SK-MEL-5 (cell line): ENCODE data around the gene TLX2. TPM values are rescaled to one million over a fixed set of nuclear protein-coding genes. Genes with fewer than 3 reads are reported as not detected.

Experiments used
- DNase-seq: peaks from one replicate; pipeline ENCODE4 v3.0.0-alpha.2; 2016; ENCODE audit warnings: low read depth, low spot score
- in situ Hi-C: cut with HindIII; loops from 2 replicates; pipeline ENCODE4 v1.10.0; 2016; ENCODE audit warnings: low sequenced_read_pairs, high pct_unique_total_duplicates, low pct_unique_long_range_greater_than_20kb
- total RNA-seq: library from RNA; depleted of rRNA; stranded (reverse); fragments of >200 nt; shearing (Covaris generic); gene quantifications from 2 replicates; pipeline ENCODE4 v1.2.3, GENCODE V29; 2014

The TLX2 gene
- total RNA-seq, 1 experiment from 2014 or later = 0.55 TPM

- peak; percentile 84 for DNase-seq
- in situ Hi-C loops = no loop called here
These were observed 11.7 kb downstream of the TLX2 start, which contains the start of gene DQX1 for GRCh38 chr2:74525717-74526648. TSS of gene DQX1 (minus strand) at chr2:74526231. CDS start at chr2:74525729, 502 bp downstream.

- no peak for DNase-seq
- in situ Hi-C loops = no loop called here
These were observed 12.5 kb downstream of the TLX2 start for GRCh38 chr2:74526649-74527230.

- DNase-seq = no peak
- in situ Hi-C loops = no loop called here
These were observed 13.5 kb downstream of the TLX2 start for GRCh38 chr2:74527741-74528140.

- DNase-seq = no peak
- in situ Hi-C loops = no loop called here
These were observed 14.5 kb downstream of the TLX2 start for GRCh38 chr2:74528600-74529356.

GRCh38 chr2:74529357-74530238 lies 15.3 kb downstream of the TLX2 start, which contains the start of the genes AUP1 and HTRA2:
TSS of gene AUP1 (minus strand) at chr2:74529706. CDS start at chr2:74529629, 77 bp downstream.
TSS of gene HTRA2 (plus strand) at chr2:74529933. CDS start at chr2:74530007, 74 bp downstream.
- peak; percentile 99 for DNase-seq
- in situ Hi-C loops = no loop called here

GRCh38 chr2:74530239-74531187 lies 16.3 kb downstream of the TLX2 start:
- peak; percentile 35 for DNase-seq
- in situ Hi-C loops = no loop called here

GRCh38 chr2:74531666-74532065 lies 17.4 kb downstream of the TLX2 start:
- no peak for DNase-seq
- in situ Hi-C loops = no loop called here

- peak; percentile 76 for DNase-seq
- in situ Hi-C loops = no loop called here
These were observed 18.0 kb downstream of the TLX2 start for GRCh38 chr2:74532222-74532621.

- in situ Hi-C loops = no loop called here
- DNase-seq = no peak
These were observed 19.2 kb downstream of the TLX2 start for GRCh38 chr2:74533464-74533863.

GRCh38 chr2:74534411-74534810 lies 20.2 kb downstream of the TLX2 start:
- in situ Hi-C loops = no loop called here
- no peak for DNase-seq

- no peak for DNase-seq
- in situ Hi-C loops = loop anchor here (5.0 kb wide), 1 partner anchor 52 kb away; no protein-coding TSS in a partner anchor
These were observed 21.3 kb downstream of the TLX2 start for GRCh38 chr2:74535440-74535965.

- DNase-seq = no peak
- in situ Hi-C loops = loop anchor here (5.0 kb wide), 1 partner anchor 51 kb away; no protein-coding TSS in a partner anchor
These were observed 22.1 kb downstream of the TLX2 start for GRCh38 chr2:74536166-74536950.

- no peak for DNase-seq
- in situ Hi-C loops = loop anchor here (5.0 kb wide), 1 partner anchor 50 kb away; no protein-coding TSS in a partner anchor
These were observed 22.9 kb downstream of the TLX2 start for GRCh38 chr2:74537140-74537539.

GRCh38 chr2:74538881-74539339 lies 24.7 kb downstream of the TLX2 start:
- in situ Hi-C loops = loop anchor here (5.0 kb wide), 1 partner anchor 48 kb away; no protein-coding TSS in a partner anchor
- DNase-seq = no peak

GRCh38 chr2:74540291-74540690 lies 26.0 kb downstream of the TLX2 start:
- in situ Hi-C loops = no loop called here
- DNase-seq = no peak
